NB4 (cell line): Measurements from ENCODE around the gene C1orf232.

Source experiments
- CTCF ChIP-seq: IDR thresholded peaks from one replicate; pipeline ENCODE4 v1.5.1; 2012; ENCODE audit warnings: low read depth, low read length
- MAX ChIP-seq: IDR thresholded peaks from 2 replicates; pipeline ENCODE4 v1.6.1; 2011; ENCODE audit warnings: low read depth, low read length
- POLR2A ChIP-seq: IDR thresholded peaks from 2 replicates; pipeline ENCODE4 v1.6.1; 2011; ENCODE audit warnings: mild to moderate bottlenecking; ENCODE audit not compliant: insufficient read length; ENCODE audit errors: extremely low read depth

- no peak for TF ChIP-seq CTCF
- TF ChIP-seq MAX, result no peak
- TF ChIP-seq POLR2A, result no peak
Measured at GRCh38 chr1:26142159-26142558, 26.6 kb downstream of the C1orf232 start.
